ENCODE data around the gene ZFYVE21. TPM values are rescaled to one million over a fixed set of nuclear protein-coding genes. Genes with fewer than 3 reads are reported as not detected.

ZFYVE21 gene
- total and polyA plus RNA-seq, 7 experiments from 2014 or later = 5.8 to 19.0 (median 15.6) TPM

DNA sequence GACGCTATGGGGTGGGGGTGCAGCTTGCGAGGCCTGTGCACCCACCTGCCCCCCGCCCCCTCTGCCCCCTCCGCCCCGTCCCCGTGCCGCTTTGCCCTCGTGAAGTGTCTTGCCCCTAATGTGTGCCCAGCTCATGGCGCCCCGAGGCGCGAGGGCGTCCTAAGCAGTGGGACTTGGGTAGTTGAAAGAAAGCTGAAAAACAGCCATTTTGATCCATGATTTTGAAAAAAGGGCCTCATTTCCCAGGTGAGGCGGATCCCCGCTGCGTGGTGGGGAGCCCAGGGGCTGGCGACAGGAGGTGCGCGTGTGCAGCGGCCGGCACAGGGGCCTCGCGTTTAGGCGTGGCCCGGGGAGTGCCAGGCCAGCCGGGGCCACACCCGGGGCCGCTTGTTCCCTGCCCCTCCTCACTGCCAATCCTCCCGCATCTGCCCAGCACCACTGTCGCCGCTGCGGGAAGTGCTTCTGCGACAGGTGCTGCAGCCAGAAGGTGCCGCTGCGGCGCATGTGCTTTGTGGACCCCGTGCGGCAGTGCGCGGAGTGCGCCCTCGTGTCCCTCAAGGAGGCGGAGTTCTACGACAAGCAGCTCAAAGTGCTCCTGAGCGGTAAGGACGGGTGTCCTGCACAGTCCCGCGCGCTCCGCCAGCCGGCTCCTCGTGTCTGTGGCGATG lies 11.8 kb downstream of the ZFYVE21 start:
- intact Hi-C loops (cut with micrococcal nuclease) = no loop called here
- no peak for DNase-seq
- H3K9me3 ChIP-seq (ENCODE audit: control insufficient read depth in 2 of 3, low read length in 3 of 3) = no peaks in the 10 kb centered on the region
- Mint-ChIP-seq H3K4me3 (no peak overlapping the region), H3K4me1 (peaks cover 0 to 7% (median 0%) of the 10 kb centered on the region in 7 donors), H3K36me3 (peaks cover 0 to 10% (median 4%) of the 10 kb centered on the region in 5 donors), H3K9me3 (no peaks in the 10 kb centered on the region), H3K27me3 (no peaks in the 10 kb centered on the region), H3K27ac (no peak overlapping the region)
- ChIA-PET CTCF (no interaction called here), POLR2A (no interaction called here)
- H3K36me3 ChIP-seq (ENCODE audit: control insufficient read depth in 2 of 3, insufficient read depth in 3 of 3, low read length in 3 of 3) = peaks cover 0 to 45% (median 0%) of the 10 kb centered on the region in 3 experiments
- no peak overlapping the region for H3K4me3 ChIP-seq (ENCODE audit: low read length)
- no peaks in the 10 kb centered on the region for H3K27me3 ChIP-seq (ENCODE audit: control insufficient read depth in 2 of 2, insufficient read depth in 2 of 2, low read length in 2 of 2)
- no peaks in the 10 kb centered on the region for H3K4me1 ChIP-seq (ENCODE audit: control insufficient read depth in 2 of 2, insufficient read depth in 2 of 2, low read length in 2 of 2)
- no peak for ATAC-seq
- no peak overlapping the region for H3K27ac ChIP-seq (ENCODE audit: low read depth, low read length)

DNA sequence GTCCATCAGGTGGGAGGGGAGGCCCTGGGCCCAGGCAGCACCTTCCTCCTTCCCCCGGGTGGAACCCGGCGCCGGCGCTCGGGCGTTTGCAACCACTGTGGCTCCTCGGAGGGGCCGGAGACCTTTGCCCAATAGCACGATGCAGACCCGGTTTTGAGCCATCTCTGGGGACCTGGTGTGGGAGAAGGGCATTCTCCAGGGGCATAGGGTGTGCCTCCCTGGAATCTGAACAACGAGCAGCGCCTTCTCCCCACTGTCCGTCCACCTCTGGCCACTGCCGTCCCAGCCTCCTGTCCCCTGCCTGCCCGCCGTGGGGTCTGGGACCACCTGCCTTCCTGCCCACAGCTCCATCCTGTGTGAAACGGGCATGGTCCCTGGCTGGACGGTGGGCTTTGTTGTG lies 12.5 kb downstream of the ZFYVE21 start:
- Histone ChIP-seq H3K36me3 (ENCODE audit: control insufficient read depth in 2 of 3, insufficient read depth in 3 of 3, low read length in 3 of 3) (peaks cover 0 to 50% (median 0%) of the 10 kb centered on the region in 3 experiments), H3K27ac (ENCODE audit: low read depth, low read length) (no peak overlapping the region), H3K27me3 (ENCODE audit: control insufficient read depth in 2 of 2, insufficient read depth in 2 of 2, low read length in 2 of 2) (no peaks in the 10 kb centered on the region), H3K4me3 (ENCODE audit: low read length) (no peak overlapping the region), H3K9me3 (ENCODE audit: control insufficient read depth in 2 of 3, low read length in 3 of 3) (no peaks in the 10 kb centered on the region), H3K4me1 (ENCODE audit: control insufficient read depth in 2 of 2, insufficient read depth in 2 of 2, low read length in 2 of 2) (no peaks in the 10 kb centered on the region)
- intact Hi-C loops (cut with micrococcal nuclease) = no loop called here
- H3K4me1 Mint-ChIP-seq = peaks cover 0 to 7% (median 0%) of the 10 kb centered on the region in 7 donors
- ATAC-seq (no peak), DNase-seq (no peak)
- H3K9me3 Mint-ChIP-seq = no peaks in the 10 kb centered on the region
- H3K27ac Mint-ChIP-seq = no peak overlapping the region
- CTCF ChIA-PET = no interaction called here
- POLR2A ChIA-PET = no interaction called here
- no peak overlapping the region for H3K4me3 Mint-ChIP-seq
- no peaks in the 10 kb centered on the region for H3K27me3 Mint-ChIP-seq
- H3K36me3 Mint-ChIP-seq = peaks cover 0 to 10% (median 4%) of the 10 kb centered on the region in 5 donors

DNA sequence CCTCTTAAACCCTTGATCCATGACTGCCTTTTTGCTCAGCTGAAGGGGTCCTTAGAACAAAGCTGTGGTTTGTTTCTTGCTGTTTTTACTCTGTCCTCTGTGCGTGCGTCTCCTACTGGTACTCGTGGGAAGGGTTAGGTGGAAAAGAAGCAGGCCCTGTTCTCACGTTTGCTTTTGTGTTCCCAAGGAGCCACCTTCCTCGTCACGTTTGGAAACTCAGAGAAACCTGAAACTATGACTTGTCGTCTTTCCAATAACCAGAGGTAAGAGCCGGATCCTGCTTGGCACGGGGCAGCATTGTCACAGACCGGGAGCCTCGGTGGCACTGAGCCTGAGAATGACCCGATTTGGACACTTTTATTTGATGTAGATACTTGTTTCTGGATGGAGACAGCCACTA lies 13.1 kb downstream of the ZFYVE21 start:
- Mint-ChIP-seq H3K9me3 (no peaks in the 10 kb centered on the region), H3K36me3 (peaks cover 0 to 10% (median 4%) of the 10 kb centered on the region in 5 donors), H3K27ac (peak overlapping the region in 1 of 9 donors; percentile 72), H3K4me1 (peaks cover 0 to 7% (median 0%) of the 10 kb centered on the region in 7 donors), H3K4me3 (no peak overlapping the region), H3K27me3 (no peaks in the 10 kb centered on the region)
- Histone ChIP-seq H3K4me3 (ENCODE audit: low read length) (no peak overlapping the region), H3K27ac (ENCODE audit: low read depth, low read length) (no peak overlapping the region), H3K4me1 (ENCODE audit: control insufficient read depth in 2 of 2, insufficient read depth in 2 of 2, low read length in 2 of 2) (no peaks in the 10 kb centered on the region), H3K36me3 (ENCODE audit: control insufficient read depth in 2 of 3, insufficient read depth in 3 of 3, low read length in 3 of 3) (peaks cover 0 to 55% (median 0%) of the 10 kb centered on the region in 3 experiments), H3K27me3 (ENCODE audit: control insufficient read depth in 2 of 2, insufficient read depth in 2 of 2, low read length in 2 of 2) (no peaks in the 10 kb centered on the region), H3K9me3 (ENCODE audit: control insufficient read depth in 2 of 3, low read length in 3 of 3) (no peaks in the 10 kb centered on the region)
- DNase-seq (no peak), ATAC-seq (no peak)
- CTCF ChIA-PET = interaction anchor here (0.5 kb wide), 1 partner anchor 83 kb away, joined by 3 read pairs; no protein-coding TSS in a partner anchor
- intact Hi-C loops (cut with micrococcal nuclease) = no loop called here
- POLR2A ChIA-PET = no interaction called here

DNA sequence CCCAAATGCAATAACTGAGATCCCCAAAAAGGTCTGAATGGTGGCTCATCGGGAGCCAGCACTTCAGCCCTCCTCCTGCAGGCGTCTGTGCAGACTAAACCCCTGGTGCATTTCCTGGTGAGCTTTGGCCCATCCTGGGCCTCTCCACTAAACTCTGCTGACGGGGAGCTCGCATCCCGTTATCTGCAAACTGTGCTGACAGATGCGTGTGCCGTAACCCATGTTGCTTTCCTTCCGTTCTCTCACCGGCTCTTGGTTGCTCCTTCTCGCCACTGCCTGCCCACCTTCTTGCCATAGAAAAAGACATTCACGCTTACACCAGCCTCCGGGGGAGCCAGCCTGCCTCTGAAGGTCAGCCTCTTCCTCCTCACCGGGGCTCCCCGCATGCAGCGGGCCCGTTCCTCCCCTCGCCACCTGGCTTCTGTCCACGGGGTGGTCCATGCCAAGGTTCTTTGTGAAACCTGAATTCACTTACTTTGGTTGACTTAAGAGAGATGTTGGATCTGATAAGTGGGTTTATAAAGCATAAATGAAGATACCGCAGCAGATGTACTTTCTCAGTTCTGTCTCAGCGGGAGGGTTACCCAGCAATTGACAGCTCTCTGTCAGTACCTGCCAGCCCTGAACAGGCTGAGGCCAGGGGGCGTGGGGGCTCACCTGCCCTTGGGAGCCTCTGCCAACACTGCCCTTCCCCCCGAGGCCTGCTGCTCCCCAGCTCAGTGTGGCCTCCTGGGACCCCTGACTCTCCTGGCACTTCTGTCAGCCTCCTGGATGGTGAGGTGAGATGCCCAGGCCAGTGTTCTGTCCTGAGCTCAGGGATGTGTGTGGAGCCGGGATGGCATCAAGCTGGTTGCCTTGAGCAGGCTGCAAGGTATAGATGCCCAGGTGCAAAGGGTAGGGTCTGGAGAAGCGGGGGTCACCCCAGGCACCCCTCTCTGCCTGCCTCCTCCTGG lies 14.2 kb downstream of the ZFYVE21 start:
- Histone ChIP-seq H3K27me3 (ENCODE audit: control insufficient read depth in 2 of 2, insufficient read depth in 2 of 2, low read length in 2 of 2) (no peaks in the 10 kb centered on the region), H3K9me3 (ENCODE audit: control insufficient read depth in 2 of 3, low read length in 3 of 3) (no peaks in the 10 kb centered on the region), H3K4me1 (ENCODE audit: control insufficient read depth in 2 of 2, insufficient read depth in 2 of 2, low read length in 2 of 2) (no peaks in the 10 kb centered on the region), H3K36me3 (ENCODE audit: control insufficient read depth in 2 of 3, insufficient read depth in 3 of 3, low read length in 3 of 3) (peaks cover 0 to 64% (median 0%) of the 10 kb centered on the region in 3 experiments), H3K27ac (ENCODE audit: low read depth, low read length) (no peak overlapping the region), H3K4me3 (ENCODE audit: low read length) (no peak overlapping the region)
- ChIA-PET POLR2A (no interaction called here), CTCF (no interaction called here)
- Mint-ChIP-seq H3K27me3 (no peaks in the 10 kb centered on the region), H3K27ac (peak overlapping the region in 4 of 9 donors; percentile 40 to 67 (median 55)), H3K9me3 (no peaks in the 10 kb centered on the region), H3K4me1 (peaks cover 0 to 7% (median 0%) of the 10 kb centered on the region in 7 donors), H3K4me3 (no peak overlapping the region), H3K36me3 (peaks cover 0 to 14% (median 4%) of the 10 kb centered on the region in 5 donors)
- DNase-seq = no peak
- ATAC-seq = no peak
- intact Hi-C loops (cut with micrococcal nuclease) = no loop called here

DNA sequence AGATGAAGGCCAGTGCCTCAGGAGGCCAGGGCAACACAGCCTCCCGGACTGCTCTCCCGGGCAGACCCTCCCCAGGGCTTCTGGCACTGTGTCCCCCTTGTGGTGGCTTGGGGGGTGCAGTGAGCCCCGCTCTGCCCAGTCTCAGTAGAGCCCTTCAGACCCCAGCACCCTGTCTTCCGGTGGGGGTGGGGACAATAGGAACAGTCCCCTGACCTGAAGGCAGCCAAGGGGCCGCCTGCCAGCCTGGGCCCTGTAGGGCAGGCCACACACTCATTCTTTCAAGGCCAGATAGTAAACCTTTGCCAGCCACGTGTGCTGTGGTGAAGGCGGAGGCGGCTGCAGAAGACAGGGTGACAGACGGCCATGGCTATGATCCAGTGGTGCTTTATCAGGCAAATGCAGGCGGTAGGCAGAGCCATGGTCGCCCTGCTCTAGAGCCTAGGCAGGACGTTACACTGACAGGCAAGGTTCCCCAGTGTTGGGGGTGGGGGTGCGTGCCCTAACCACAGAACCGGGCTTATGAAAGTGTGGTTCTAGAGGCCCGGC lies 15.0 kb downstream of the ZFYVE21 start:
- Mint-ChIP-seq H3K36me3 (peaks cover 0 to 16% (median 4%) of the 10 kb centered on the region in 5 donors), H3K4me1 (peaks cover 0 to 7% (median 0%) of the 10 kb centered on the region in 7 donors), H3K4me3 (no peak overlapping the region), H3K9me3 (no peaks in the 10 kb centered on the region), H3K27ac (no peak overlapping the region), H3K27me3 (no peaks in the 10 kb centered on the region)
- H3K27ac ChIP-seq (ENCODE audit: low read depth, low read length) = no peak overlapping the region
- H3K4me1 ChIP-seq (ENCODE audit: control insufficient read depth in 2 of 2, insufficient read depth in 2 of 2, low read length in 2 of 2) = no peaks in the 10 kb centered on the region
- ChIA-PET POLR2A (no interaction called here), CTCF (no interaction called here)
- intact Hi-C loops (cut with micrococcal nuclease) = no loop called here
- DNase-seq (no peak), ATAC-seq (peak; percentile 21)
- H3K9me3 ChIP-seq (ENCODE audit: control insufficient read depth in 2 of 3, low read length in 3 of 3) = no peaks in the 10 kb centered on the region
- no peaks in the 10 kb centered on the region for H3K27me3 ChIP-seq (ENCODE audit: control insufficient read depth in 2 of 2, insufficient read depth in 2 of 2, low read length in 2 of 2)
- H3K36me3 ChIP-seq (ENCODE audit: control insufficient read depth in 2 of 3, insufficient read depth in 3 of 3, low read length in 3 of 3) = peaks cover 0 to 62% (median 0%) of the 10 kb centered on the region in 3 experiments
- H3K4me3 ChIP-seq (ENCODE audit: low read length) = no peak overlapping the region

DNA sequence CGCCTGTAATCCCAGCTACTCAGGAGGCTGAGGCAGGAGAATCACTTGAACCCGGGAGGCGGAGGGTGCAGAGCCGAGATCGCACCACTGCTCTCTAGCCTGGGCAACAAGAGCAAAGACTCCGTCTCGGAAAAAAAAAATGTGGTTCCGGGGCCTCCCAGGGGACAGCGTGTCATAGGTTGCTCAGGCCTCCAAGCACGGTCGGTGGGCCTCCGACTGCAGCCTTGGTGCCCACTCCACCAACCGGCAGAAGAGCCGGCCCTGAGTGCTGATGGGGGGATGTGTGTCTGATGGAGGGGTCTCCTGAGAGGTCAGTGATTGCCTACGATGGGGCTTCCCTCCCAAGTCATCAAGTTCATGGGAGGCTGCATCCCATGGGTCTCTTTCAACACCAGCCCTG lies 15.9 kb downstream of the ZFYVE21 start:
- Histone ChIP-seq H3K27ac (ENCODE audit: low read depth, low read length) (no peak overlapping the region), H3K36me3 (ENCODE audit: control insufficient read depth in 2 of 3, insufficient read depth in 3 of 3, low read length in 3 of 3) (peaks cover 0 to 58% (median 0%) of the 10 kb centered on the region in 3 experiments), H3K4me1 (ENCODE audit: control insufficient read depth in 2 of 2, insufficient read depth in 2 of 2, low read length in 2 of 2) (no peaks in the 10 kb centered on the region), H3K27me3 (ENCODE audit: control insufficient read depth in 2 of 2, insufficient read depth in 2 of 2, low read length in 2 of 2) (no peaks in the 10 kb centered on the region), H3K9me3 (ENCODE audit: control insufficient read depth in 2 of 3, low read length in 3 of 3) (no peaks in the 10 kb centered on the region), H3K4me3 (ENCODE audit: low read length) (no peak overlapping the region)
- intact Hi-C loops (cut with micrococcal nuclease) = no loop called here
- DNase-seq = no peak
- no peak overlapping the region for H3K4me3 Mint-ChIP-seq
- peaks cover 0 to 7% (median 0%) of the 10 kb centered on the region in 7 donors for H3K4me1 Mint-ChIP-seq
- no peaks in the 10 kb centered on the region for H3K9me3 Mint-ChIP-seq
- ChIA-PET POLR2A (no interaction called here), CTCF (no interaction called here)
- no peak for ATAC-seq
- no peaks in the 10 kb centered on the region for H3K27me3 Mint-ChIP-seq
- H3K36me3 Mint-ChIP-seq = peaks cover 0 to 16% (median 4%) of the 10 kb centered on the region in 5 donors
- peak overlapping the region in 2 of 9 donors; percentile 14 to 72 for H3K27ac Mint-ChIP-seq
